HCT116 (cell line): ENCODE results near the gene PIN1. TPM values are rescaled to one million over a fixed set of nuclear protein-coding genes. Genes with fewer than 3 reads are reported as not detected.

Experiments
- ATAC-seq: fragments of 200-7000 bp; cut with Tn5 transposase; 2 replicates; pipeline ENCODE4 v1.9.1; 2020; ENCODE audit warnings: mild to moderate bottlenecking, moderate library complexity
- BruUV-seq: library from RNA; stranded (reverse); fragments of 400-500 nt; replicated peaks from 2 replicates; lab custom pipeline; 2021; lab: Mats Ljungman, UMichigan
- CTCF ChIA-PET: fragments of 300-600 bp; sonication (Branson Sonifier 250); formaldehyde crosslinking; loops from one replicate; lab custom pipeline; 2021; ENCODE audit warnings: antibody characterized with exemption; lab: Charles Lee
- POLR2A ChIA-PET: fragments of 300-600, 350-600 bp; sonication (Branson Sonifier 250); formaldehyde crosslinking; loops from one replicate; lab custom pipeline; 2021; ENCODE audit warnings: antibody characterized with exemption; lab: Charles Lee
- RAD21 ChIA-PET, 2 experiments: fragments of 300-600 bp; sonication (Branson Sonifier 250); formaldehyde crosslinking; loops; one replicate each; lab custom pipeline; 2023; ENCODE audit warnings: low total read pairs in 2 of 2; ENCODE audit not compliant: uncharacterized antibody in 2 of 2, unreplicated experiment in 2 of 2, low non-redundant PET in 1 of 2; lab: Charles Lee
- DNase-seq: peaks from one replicate; pipeline ENCODE4 v3.0.0-alpha.2; 2010; ENCODE audit warnings: low read depth, low spot score
- H2AFZ ChIP-seq: fragments of 200-600 bp; shearing (Covaris generic), sonication (generic); 2 replicates; pipeline ENCODE4 v1.6.1; 2017; ENCODE audit warnings: low read depth, mixed run types, mixed read lengths, antibody characterized with exemption, low read length; ENCODE audit not compliant: poor library complexity, severe bottlenecking
- H3K27ac ChIP-seq: 2 replicates; pipeline ENCODE4 v1.5.1; 2012; ENCODE audit warnings: low read depth, low read length
- H3K27me3 ChIP-seq: fragments of 200-600 bp; sonication (generic); 2 replicates; pipeline ENCODE4 v1.6.1; 2016; ENCODE audit warnings: mixed run types, low read length, mixed read lengths; ENCODE audit not compliant: insufficient read depth
- H3K36me3 ChIP-seq, 2 experiments: fragments of 200-500 bp in 1 of 2; fragments of 200-600 bp in 1 of 2; sonication (Bioruptor generic) in 1 of 2; sonication (generic) in 1 of 2; 2 replicates each; pipeline versions ENCODE4 v1.5.1 to v1.6.1; 2014 to 2016; ENCODE audit warnings: low read length in 2 of 2, inconsistent platforms in 1 of 2, mixed read lengths in 1 of 2, mixed run types in 1 of 2; ENCODE audit not compliant: insufficient read depth in 2 of 2, control insufficient read depth in 1 of 2
- H3K4me1 ChIP-seq, 2 experiments: fragments of 200-600 bp in 1 of 2; sonication (generic) in 1 of 2; 2 replicates each; pipeline versions ENCODE4 v1.5.1 to v1.6.1; 2012 to 2017; ENCODE audit warnings: low read length in 2 of 2, inconsistent platforms in 1 of 2, mild to moderate bottlenecking in 1 of 2, mixed read lengths in 1 of 2, mixed run types in 1 of 2, moderate library complexity in 1 of 2; ENCODE audit not compliant: insufficient read depth in 2 of 2, control insufficient read depth in 1 of 2
- H3K4me2 ChIP-seq: fragments of 200-600 bp; sonication (generic); 2 replicates; pipeline ENCODE4 v1.6.1; 2017; ENCODE audit warnings: mixed run types, low read length, mixed read lengths
- H3K4me3 ChIP-seq, 2 experiments: fragments of 200-600 bp in 1 of 2; sonication (generic) in 1 of 2; replicated peaks in 1 of 2; 2 replicates each; pipeline ENCODE4 v1.5.1; 2011 to 2016; ENCODE audit warnings: low read length in 2 of 2, control low read depth in 1 of 2, low read depth in 1 of 2, mild to moderate bottlenecking in 1 of 2, mixed read lengths in 1 of 2, mixed run types in 1 of 2
- H3K79me2 ChIP-seq: fragments of 200-600 bp; sonication (generic); 2 replicates; pipeline ENCODE4 v1.6.1; 2017; ENCODE audit warnings: mild to moderate bottlenecking, mixed run types, low read length, moderate library complexity, mixed read lengths; ENCODE audit not compliant: insufficient read depth
- H3K9ac ChIP-seq: fragments of 200-600 bp; sonication (generic); 2 replicates; pipeline ENCODE4 v1.6.1; 2016; ENCODE audit warnings: low read length, mixed read lengths
- H3K9me2 ChIP-seq: fragments of 200-600 bp; sonication (generic), shearing (Covaris generic); 2 replicates; pipeline ENCODE4 v1.6.1; 2017; ENCODE audit warnings: mixed run types, mild to moderate bottlenecking, moderate library complexity; ENCODE audit not compliant: insufficient read depth
- H3K9me3 ChIP-seq, 2 experiments: fragments of 200-500 bp in 1 of 2; fragments of 200-600 bp in 1 of 2; sonication (Bioruptor generic) in 1 of 2; sonication (generic) in 1 of 2; 2 replicates each; pipeline ENCODE4 v1.6.1; 2014 to 2017; ENCODE audit warnings: low read length in 2 of 2, mixed read lengths in 2 of 2, inconsistent platforms in 1 of 2, low read depth in 1 of 2, mild to moderate bottlenecking in 1 of 2, mixed run types in 1 of 2, moderate library complexity in 1 of 2; ENCODE audit not compliant: control insufficient read depth in 1 of 2, insufficient read depth in 1 of 2
- H4K20me1 ChIP-seq: fragments of 200-600 bp; sonication (generic), shearing (Covaris generic); 2 replicates; pipeline ENCODE4 v1.6.1; 2017; ENCODE audit warnings: mixed run types, mild to moderate bottlenecking, moderate library complexity; ENCODE audit not compliant: insufficient read depth
- CEBPB ChIP-seq: IDR thresholded peaks from 2 replicates; pipeline ENCODE4 v1.6.1; 2012; ENCODE audit warnings: low read depth
- EGR1 ChIP-seq: IDR thresholded peaks from 2 replicates; pipeline ENCODE4 v1.6.1; 2012; ENCODE audit warnings: low read depth
- ELF1 ChIP-seq: IDR thresholded peaks from 2 replicates; pipeline ENCODE4 v1.6.1; 2012; ENCODE audit warnings: low read depth, borderline replicate concordance
- EZH2 ChIP-seq: fragments of 200-600 bp; sonication (generic); IDR thresholded peaks from 2 replicates; pipeline ENCODE4 v1.6.1; 2017; ENCODE audit warnings: antibody characterized with exemption, mixed run types
- FOSL1 ChIP-seq: IDR thresholded peaks from 2 replicates; pipeline ENCODE4 v1.6.1; 2012; ENCODE audit warnings: low read depth
- POLR2AphosphoS5 ChIP-seq: IDR thresholded peaks from 2 replicates; pipeline ENCODE4 v1.6.1; 2011; ENCODE audit warnings: mild to moderate bottlenecking, low read depth, low read length, moderate library complexity
- YY1 ChIP-seq: IDR thresholded peaks from 2 replicates; pipeline ENCODE4 v1.6.1; 2011; ENCODE audit warnings: low read length, low read depth, moderate library complexity, mild to moderate bottlenecking; ENCODE audit not compliant: insufficient replicate concordance; ENCODE audit errors: extremely low read depth
- ZNF274 ChIP-seq: fragments of 200-500 bp; sonication (Bioruptor generic); IDR thresholded peaks from 2 replicates; pipeline ENCODE4 v1.6.1; 2014; ENCODE audit warnings: mild to moderate bottlenecking, low read depth, low read length, inconsistent platforms
- intact Hi-C: fragments of 100-400 bp; cut with micrococcal nuclease; formaldehyde crosslinking; loops from 2 replicates; pipeline ENCODE4 v1.10.0; 2022
- total RNA-seq: library from RNA; stranded (reverse); gene quantifications from one replicate; pipeline ENCODE4 v1.2.1, GENCODE V29; 2021; ENCODE audit not compliant: unreplicated experiment
- TF ChIP-seq, protein P1 (sequence below): IDR thresholded peaks from 2 replicates; pipeline ENCODE4 v1.6.1; 2011; ENCODE audit warnings: mild to moderate bottlenecking, low read length, moderate library complexity; ENCODE audit not compliant: insufficient replicate concordance; ENCODE audit errors: extremely low read depth
- TF ChIP-seq, protein P2 (sequence below): IDR thresholded peaks from 2 replicates; pipeline ENCODE4 v1.6.1; 2012

The PIN1 gene
- total RNA-seq, 1 experiment from 2014 or later, result 78.9 TPM

DNA sequence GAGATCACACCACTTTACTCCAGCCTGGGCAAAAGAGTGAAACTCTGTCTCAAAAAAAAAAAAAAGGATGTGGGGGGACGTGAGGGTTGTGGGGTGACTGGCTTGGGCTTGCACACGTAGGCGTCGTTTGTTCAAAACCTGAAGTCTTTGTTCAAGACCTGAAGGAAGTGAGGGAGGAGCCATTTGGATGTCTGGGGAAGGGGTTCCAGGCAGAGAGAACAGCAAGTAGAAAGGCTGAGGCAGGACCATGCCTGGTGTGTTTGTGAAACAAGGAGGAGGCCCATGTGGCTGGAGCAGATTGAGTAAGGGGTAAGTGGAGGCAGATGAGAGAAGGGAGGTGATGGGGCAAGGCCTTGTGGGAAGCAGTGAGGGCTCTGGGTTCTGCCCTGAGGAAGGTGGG is 27.8 kb downstream of the PIN1 start:
- RAD21 ChIA-PET, result no interaction called here
- BruUV-seq, result no TSS peak
- Histone ChIP-seq H3K9me3 (no peaks in the 10 kb centered on the region), H3K4me1 (peaks cover 0 to 5% of the 10 kb centered on the region in 2 experiments; a peak in 2 of 4 replicates), H3K27me3 (no peaks in the 10 kb centered on the region), H3K4me3 (no peak overlapping the region), H2AFZ (no peak overlapping the region), H3K9me2 (no peaks in the 10 kb centered on the region), H4K20me1 (no peaks in the 10 kb centered on the region), H3K36me3 (no peaks in the 10 kb centered on the region), H3K79me2 (no peaks in the 10 kb centered on the region), H3K27ac (no peak overlapping the region), H3K4me2 (no peak overlapping the region), H3K9ac (no peak overlapping the region)
- intact Hi-C loops, result no loop called here
- POLR2A ChIA-PET, result interaction anchor here (0.7 kb wide), 1 partner anchor 8 kb away, joined by 6 read pairs; no protein-coding TSS in a partner anchor
- DNase-seq, result no peak
- ATAC-seq, result no peak
- CTCF ChIA-PET, result no interaction called here
- TF ChIP-seq FOSL1 (no peak), EZH2 (no peak), POLR2AphosphoS5 (no peak), ZNF274 (no peak), YY1 (no peak), EGR1 (no peak), ELF1 (no peak), CEBPB (no peak)
- TF ChIP-seq, protein P1, sequence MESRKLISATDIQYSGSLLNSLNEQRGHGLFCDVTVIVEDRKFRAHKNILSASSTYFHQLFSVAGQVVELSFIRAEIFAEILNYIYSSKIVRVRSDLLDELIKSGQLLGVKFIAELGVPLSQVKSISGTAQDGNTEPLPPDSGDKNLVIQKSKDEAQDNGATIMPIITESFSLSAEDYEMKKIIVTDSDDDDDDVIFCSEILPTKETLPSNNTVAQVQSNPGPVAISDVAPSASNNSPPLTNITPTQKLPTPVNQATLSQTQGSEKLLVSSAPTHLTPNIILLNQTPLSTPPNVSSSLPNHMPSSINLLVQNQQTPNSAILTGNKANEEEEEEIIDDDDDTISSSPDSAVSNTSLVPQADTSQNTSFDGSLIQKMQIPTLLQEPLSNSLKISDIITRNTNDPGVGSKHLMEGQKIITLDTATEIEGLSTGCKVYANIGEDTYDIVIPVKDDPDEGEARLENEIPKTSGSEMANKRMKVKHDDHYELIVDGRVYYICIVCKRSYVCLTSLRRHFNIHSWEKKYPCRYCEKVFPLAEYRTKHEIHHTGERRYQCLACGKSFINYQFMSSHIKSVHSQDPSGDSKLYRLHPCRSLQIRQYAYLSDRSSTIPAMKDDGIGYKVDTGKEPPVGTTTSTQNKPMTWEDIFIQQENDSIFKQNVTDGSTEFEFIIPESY, result no peak
- TF ChIP-seq, protein P2, sequence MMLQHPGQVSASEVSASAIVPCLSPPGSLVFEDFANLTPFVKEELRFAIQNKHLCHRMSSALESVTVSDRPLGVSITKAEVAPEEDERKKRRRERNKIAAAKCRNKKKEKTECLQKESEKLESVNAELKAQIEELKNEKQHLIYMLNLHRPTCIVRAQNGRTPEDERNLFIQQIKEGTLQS, result no peak
